DMS 273 (cell line): ENCODE measurements around the gene BNIP1.
"Not testable (repeated sequence)": the region's sequence is repeated elsewhere in the genome, so short reads cannot be mapped to it uniquely, and the experiment has no call there.

Experiments used
- DNase-seq: peaks from one replicate; lab custom pipeline; 2025; ENCODE audit not compliant: unreplicated experiment; lab: John Stamatoyannopoulos, UW

The BNIP1 gene, protein sequence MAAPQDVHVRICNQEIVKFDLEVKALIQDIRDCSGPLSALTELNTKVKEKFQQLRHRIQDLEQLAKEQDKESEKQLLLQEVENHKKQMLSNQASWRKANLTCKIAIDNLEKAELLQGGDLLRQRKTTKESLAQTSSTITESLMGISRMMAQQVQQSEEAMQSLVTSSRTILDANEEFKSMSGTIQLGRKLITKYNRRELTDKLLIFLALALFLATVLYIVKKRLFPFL

DNA sequence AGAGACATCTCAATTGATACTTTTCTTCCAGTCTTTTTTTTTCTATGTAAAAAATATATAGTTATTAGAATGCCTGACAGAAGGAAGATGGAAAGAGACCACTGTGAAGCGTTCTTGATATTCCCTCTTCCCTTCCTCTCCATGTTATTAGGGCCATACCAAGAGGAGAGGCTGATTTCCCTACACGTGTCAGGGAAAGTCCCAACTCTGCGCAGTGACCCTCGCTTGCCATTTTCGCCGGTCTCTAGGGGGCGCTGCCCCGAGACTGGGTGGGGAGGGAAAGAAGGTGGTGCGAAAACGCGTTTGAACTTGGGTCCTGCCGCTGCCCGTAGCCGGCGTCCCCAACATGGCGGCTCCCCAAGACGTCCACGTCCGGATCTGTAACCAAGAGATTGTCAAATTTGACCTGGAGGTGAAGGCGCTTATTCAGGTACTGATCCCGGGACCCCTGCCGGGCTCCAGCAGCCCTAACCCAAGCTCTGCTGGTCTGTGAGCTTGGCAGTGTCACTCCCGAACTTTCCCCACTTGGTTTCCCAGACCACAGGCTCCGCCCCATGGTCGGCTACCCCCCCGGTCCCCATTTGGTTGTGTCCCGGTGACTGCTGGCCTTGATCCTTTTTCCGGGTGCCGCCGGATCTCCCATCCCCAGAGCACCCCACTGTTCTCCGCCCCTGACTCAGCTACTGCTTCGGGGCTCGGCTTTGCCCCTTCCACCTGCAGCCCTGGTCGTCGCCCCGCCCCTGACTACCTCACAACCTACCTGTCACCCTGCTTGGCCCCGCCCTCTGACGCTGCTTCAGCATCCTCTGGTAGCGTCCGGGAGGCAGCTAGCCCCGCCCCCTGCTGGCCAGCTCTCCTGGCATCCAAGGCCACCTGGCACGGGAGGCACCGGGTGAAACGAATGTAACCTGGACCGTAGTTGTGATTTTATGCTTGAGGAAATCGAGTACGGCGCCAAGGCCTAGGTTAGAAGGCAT lies at the start of gene BNIP1:
Gene BNIP1 (plus strand): TSS at position 332 of the 977 bp plus-strand sequence. CDS start 15 bp downstream, at position 347.
- peak; percentile 98 for DNase-seq

DNA sequence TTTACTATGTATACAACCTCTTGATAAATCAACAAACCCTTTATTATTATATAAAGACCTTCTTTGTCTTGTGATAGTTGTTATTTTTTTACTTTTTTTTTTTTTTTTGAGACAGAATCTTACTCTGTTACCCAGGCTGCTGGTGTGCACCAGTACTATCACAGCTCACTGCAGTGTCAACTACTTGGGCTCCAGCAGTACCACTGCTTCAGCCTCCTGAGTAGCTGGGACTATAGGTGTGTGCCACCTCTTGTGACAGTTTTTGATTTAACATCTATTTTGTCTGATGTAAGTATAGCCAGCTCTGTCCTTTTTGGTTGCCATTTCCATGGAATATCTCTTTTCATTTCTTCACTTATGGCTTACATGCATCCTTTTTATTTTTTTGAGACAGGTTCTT lies 45.5 kb upstream of the BNIP1 start:
- DNase-seq: no peak

DNA sequence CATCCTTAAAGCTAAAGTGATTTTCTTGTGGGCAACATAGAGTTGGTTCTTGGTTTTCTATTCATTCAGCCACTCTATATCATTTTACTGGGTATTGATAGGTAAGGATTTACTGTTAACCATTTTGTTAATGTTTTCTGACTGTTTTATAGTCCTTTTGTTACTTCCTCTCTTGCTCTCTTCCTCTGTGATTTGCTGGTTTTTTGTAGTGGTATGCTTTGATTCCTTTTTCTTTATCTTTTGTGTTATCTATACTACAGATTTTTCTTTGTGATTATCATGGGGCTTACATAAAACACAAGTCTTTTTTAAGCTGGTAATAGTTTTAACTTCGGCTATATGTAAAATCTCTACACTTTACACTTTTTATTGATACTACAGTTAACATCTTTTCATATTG lies 44.9 kb upstream of the BNIP1 start:
- DNase-seq: no peak

DNA sequence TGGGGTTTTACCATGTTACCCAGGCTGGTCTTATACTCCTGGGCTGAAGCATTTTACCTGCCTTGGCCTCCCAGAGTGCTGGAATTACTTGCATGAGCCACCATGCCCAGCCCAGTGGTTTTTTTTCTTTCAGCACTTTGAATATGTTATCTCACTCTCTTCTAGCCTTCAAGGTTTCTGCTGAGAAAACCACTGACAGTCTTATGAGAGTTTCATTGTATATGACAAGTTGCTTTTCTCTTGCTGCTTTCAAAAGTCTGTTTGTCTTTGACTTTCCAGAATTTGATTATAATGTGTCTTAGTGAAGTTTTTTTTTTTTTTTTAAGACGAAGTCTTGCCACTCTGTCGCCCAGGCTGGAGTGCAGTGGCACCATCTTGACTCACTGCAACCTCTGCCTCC lies 43.1 kb upstream of the BNIP1 start:
- no peak for DNase-seq

DNA sequence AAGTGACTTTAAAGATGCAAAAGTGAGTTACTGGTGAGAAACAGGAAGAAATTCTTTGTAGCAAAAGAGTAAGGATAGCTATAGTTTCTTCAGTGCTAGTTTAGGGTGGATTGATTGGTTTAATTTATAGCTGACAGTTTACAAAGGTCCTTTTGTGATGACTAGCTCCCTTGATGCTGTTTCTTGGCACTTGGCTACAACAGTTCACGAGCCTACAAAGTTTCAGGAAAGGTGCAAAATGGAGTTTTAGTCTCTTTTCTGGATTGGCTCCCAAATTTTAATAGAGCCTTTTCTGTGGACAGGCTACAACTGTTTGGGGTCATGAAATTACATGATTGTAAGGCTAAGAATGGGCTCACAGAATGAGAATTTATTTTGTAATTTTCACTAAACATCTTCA lies 40.9 kb upstream of the BNIP1 start:
- DNase-seq: no peak

DNA sequence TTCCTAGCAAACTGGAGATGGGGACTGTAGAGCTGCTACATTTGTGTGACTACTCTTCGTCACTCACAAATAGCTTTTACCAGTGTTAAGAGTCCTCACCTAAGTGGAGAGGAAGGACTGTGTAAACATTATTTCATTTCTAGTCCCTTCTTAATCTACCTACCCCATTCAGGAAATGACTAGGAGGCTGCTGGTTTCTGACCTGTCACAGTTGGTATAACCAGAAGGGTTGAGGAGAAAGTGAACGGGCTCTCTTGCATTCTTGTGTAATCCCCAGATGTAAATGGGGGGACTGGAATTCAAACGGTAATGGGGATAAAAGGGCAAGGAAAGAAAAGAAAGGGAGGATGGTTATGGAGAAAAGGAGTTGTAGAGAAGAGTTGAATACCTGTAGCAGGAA lies 35.4 kb upstream of the BNIP1 start:
- no peak for DNase-seq

DNA sequence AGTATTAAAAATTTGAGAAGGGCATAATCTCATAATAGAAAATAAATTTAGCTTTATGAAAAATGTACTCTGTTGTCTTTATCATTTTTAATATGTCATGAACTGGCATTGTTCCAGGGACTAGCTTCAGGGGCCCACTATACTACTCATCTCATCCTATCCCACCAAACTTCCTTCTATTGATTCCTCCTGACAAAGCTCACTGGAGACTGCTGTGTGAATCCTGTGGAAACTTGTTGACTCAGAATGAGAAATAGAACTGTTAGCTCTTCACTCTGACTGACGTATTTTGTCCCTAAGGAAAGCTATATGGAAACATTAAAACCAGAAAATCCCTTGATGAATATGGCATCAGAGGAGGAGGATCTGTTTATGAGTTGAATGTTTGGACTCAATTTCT lies 29.8 kb upstream of the BNIP1 start:
- DNase-seq: no peak

DNA sequence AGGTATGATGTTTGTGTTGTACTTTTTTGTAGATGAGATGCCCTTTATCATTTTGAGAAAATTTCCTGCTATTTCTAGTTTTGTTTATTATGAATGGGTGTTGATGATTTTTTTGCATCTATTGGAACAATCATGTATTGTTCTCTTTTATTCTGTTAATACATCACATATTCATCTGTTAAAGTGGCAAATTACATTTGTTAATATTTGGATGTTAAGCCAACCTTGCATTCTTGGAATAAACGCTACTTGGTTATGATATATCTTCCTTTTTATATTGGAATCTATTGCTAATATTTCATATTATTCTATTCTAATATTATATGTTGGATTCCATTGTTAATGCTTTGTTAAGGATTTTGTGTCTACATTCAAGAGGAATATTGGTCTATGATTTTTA lies 24.6 kb upstream of the BNIP1 start:
- DNase-seq: no peak

DNA sequence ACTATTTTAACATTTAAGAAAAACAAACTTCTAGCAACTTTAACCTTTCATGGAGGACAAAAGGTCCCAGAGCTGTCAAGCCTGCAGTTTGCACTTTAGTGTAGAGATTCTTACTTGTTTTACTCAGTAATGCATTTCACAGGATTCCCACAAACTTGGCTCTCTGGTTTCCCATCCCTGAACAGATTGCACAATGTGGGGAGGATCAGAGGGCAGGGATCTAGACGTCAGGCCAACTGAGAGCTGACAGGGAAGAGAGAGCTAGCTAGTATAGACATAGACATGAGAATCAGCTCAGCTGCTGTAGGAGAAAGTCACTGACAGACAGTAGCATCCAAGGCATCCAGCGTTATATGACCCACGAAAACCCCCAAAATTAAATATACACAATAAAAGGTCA lies 20.9 kb upstream of the BNIP1 start:
- DNase-seq: no peak

DNA sequence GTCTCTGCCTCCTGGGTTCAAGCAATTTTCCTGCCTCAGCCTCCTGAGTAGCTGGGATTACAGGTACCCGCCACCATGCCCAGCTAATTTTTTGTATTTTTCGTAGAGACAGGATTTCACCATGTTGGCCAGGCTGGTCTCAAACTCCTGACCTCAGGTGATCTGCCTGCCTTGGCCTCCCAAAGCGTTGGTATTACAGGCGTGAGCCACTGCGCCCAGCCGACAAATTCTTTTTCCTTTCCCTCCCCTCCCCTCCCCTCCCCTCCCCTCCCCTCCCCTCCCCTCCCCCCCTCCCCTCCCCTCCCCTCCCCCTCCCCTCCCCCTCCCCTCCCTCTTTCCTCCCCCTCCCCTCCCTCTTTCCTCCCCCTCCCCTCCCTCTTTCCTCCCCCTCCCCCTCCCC lies 12.2 kb upstream of the BNIP1 start:
- not testable (repeated sequence) for DNase-seq

DNA sequence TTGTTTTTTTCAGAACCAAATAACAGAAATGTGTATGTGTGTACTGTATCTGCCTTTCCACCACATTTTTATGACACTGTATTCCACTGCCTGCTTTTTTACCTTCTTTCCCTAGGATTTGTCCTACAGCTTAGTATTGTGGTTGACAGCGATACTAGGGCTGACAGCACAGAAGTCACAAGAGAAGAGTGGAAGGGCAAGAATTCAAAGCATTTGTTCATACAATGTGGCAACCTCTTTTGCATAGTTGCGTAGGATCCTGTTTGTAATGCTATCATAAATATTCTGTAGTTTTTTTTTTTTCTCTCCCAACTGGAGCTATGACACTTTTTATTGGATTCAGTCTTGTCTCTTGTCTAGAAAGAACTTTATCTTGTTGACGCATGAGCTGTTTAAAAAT lies 5.6 kb upstream of the BNIP1 start:
- no peak for DNase-seq

DNA sequence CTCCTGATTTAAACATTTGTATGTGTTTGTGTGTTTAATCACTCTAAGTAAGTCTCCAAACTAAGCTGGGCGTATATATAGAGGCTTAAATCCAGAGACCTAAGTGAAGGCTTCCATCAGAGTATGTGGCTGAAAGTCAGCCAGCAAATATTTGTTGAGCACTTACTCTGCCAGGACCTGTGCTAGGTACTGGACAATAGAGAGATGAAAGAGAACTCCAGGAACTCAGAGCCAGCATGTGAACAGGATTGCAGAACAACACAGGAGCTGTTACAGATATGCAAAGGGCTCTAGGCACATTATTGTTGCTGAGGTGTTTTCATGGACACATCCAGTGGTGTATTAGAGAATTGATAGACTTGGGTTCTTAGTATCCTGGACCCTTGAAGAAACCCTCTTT lies 4.7 kb upstream of the BNIP1 start:
- DNase-seq: no peak

DNA sequence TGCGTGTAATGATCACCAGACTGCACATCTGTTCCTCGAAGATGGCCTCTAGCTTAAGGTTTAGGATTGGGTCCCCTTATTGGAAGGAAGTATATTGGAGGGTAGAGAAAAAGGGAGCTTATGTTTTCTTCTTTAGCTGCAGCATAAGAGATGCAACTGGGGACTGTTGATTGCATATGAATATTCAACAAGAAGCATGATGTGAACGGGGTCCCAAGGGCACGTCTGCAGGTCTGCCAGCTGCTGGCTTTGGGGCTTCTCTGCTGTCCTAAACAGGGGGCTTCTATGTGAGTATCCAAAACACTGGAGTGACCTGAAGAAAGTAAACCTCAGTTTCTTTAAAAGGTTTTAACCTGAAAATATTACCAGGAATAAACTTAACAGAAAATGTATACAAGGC lies 3.6 kb upstream of the BNIP1 start:
- DNase-seq: no peak

DNA sequence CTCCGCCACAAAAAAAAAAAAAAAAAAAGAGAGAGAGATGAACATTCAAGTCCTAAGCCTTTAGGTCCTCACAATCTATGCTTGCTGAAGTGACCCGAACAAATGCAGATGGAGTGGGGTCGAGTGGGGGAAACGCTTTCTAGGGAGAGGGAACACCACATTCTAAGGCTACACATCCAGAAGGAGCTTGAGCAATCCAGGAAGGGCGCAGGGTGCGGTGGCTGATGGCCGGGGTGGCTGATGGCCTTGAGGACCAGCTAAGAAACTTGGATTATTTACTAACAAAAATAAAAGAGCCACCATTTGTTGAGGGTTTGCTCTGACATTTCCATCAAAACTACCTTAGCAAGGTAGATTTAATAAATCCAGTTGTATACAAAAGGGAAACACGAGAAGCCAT lies 764 bp upstream of the BNIP1 start:
- no peak for DNase-seq

DNA sequence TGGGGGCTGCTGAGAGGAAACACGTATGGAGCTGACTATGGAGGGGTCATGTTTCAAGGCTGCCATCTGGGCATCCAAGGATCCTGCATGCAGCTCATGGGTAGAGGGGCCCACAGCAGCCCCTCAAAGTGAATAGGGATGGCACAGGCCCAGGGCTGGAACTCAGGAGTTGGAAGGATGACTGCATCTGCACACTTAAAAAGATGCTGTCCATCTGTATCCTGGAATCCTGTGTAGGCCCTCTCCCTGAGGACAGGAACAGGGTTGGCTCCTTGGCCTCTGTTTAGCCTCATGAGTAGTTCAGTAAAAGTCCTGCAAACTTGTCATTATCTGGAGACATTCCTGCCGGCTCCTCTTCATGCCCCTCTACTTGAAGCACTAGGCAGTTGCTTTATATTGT lies 4.0 kb downstream of the BNIP1 start:
- DNase-seq: no peak

DNA sequence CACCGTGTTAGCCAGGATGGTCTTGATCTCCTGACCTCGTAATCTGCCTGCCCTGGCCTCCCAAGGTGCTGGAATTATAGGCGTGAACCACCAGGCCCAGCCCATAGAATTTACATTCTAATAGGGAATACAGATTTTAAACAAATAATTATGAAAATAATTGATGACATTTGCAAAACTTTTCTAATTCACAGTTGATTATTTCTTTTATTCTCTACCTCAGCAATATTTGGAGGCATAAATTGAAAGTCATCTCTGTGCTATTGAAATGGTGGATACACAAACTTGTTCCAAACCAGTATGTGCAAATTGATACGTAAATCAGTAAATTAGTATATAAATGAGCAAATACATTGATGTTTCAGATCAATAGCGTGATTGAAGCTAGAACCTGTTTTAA lies 8.2 kb downstream of the BNIP1 start:
- no peak for DNase-seq

DNA sequence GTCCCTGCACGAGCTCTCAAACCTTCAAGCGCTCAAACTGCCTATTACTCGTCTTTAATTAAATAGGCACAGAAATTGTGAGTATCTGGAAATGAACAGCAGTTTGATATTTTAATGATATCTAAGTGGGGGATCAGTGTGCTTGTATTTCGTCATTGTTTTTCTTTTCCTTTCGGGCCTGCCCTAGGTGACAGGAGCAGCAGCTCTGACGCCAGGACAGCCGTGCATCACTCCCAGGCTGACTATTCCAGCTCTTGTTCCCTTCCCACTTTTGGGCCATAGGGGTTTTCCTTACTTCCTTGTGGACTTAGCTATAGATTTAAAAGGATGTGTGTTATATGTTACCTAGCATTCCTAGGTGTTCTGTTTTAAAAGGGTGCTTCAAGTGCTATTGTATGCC lies 9.5 kb downstream of the BNIP1 start:
- no peak for DNase-seq

DNA sequence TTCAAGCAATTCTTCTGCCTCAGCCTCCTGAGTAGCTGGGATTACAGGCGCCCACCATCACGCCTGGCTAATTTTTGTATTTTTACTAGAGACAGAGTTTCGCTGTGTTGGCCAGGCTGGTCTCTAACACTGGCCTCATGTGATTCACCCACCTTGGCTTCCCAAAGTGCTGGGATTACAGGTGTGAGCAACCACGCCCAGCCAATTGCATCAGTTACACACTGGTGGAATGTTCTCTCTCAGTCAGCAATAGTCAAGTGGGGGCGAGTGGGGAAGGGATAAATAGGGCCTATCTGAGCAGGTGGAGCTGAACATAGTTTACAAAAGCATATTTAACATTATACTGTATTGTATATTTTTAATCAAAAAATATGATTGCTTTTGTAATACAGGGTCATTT lies 10.3 kb downstream of the BNIP1 start:
- DNase-seq: not testable (repeated sequence)

DNA sequence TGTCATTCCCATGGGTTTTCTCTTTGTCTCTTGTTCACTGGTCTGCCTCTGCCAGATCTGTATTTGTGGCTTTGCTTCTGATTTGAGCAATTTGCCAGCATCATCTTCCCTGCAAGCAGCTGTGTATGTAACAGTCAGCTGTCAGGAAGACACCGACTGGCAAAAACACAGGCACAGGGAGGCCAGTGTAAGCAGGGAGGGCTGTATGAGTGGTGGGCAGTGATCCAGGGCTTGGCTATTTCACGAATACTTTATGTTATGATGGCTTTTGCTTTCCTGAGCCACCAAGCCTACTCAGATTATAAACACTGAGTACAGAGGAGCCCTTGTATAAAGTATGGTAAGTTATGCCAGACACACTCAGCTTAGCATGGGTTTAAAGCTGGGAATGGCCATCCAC lies 11.6 kb downstream of the BNIP1 start:
- DNase-seq: no peak

DNA sequence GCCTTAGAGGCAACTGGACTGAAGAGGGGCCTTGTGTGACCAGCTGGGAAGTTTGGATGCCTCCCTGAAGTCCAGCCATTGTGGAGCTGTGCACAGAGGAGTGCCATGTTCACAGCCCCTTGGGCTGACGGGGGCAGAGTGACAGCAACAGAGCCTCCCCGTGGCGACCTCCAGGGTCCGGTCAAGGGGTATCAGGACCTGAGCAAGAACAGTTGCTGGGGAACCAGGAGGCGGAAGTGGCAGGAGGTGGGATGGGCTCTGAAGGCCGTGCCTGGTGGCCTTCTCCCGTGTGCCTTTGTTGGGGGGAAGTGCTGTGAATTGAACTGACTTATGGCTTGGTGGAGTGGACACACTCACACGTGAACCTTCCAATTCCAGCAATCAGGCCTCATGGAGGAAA lies 14.0 kb downstream of the BNIP1 start:
- DNase-seq: no peak

DNA sequence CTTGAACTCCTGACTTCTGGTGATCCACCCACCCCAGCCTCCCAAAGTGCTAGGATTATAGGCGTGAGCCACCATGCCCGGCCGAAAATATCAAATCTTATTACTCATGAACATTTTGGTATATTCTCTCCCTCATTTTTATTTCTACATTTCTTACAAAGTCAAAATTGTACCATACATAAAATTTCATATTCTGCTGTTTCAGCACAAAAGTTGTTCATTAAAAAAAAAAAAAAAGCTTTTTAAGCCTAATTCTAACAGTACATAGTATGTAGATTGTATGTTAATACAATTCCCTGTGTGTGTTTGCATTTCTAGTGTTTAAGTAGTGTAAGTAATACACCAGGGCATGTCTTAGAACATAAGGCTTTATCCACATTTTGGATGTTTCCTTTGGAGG lies 14.9 kb downstream of the BNIP1 start:
- DNase-seq: no peak

DNA sequence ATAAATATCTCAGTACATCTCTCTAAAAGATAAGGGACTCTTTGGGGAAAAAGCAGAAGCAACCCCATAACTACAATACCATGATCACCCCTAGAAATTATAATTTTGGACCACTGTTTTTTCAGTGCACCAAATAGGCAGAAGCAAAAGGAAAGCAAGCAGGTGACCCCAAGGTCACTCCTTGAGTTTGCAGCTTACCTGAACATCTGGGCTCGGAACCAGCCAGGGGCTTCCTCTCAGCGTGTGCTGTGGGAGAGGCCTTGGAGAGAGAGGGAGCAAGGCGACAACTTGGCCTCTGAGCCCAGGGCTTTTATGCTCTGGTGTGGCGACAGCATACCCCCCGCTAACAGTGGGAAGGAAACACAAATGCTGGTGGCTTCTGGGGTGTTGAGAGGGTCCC lies 16.8 kb downstream of the BNIP1 start:
- DNase-seq: no peak

DNA sequence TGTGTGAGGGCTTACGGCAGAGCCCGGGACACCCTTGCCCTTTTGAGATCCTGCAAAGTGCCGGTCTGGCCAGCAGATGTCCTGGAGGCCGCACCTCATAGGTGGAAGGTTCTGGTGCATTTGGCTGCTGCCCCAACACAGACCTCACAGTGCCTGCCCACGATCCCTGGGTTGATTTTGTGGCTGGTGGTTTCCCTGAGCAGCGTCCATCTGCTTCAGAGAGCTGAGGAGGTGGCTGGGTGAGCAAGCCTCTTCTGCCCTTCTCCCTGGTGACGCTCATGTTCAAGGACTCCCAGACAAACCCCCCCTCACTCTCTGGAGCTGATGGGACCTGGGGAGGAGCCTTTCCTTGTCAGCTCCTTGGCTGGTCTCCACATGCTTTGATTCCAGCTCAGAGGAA lies 18.9 kb downstream of the BNIP1 start:
- no peak for DNase-seq
